ENCODE results near the gene CRADD. TPM values are rescaled to one million over a fixed set of nuclear protein-coding genes. Genes with fewer than 3 reads are reported as not detected.

The CRADD gene
- total RNA-seq, 1 experiment from 2014 or later = 10.1 TPM

DNA sequence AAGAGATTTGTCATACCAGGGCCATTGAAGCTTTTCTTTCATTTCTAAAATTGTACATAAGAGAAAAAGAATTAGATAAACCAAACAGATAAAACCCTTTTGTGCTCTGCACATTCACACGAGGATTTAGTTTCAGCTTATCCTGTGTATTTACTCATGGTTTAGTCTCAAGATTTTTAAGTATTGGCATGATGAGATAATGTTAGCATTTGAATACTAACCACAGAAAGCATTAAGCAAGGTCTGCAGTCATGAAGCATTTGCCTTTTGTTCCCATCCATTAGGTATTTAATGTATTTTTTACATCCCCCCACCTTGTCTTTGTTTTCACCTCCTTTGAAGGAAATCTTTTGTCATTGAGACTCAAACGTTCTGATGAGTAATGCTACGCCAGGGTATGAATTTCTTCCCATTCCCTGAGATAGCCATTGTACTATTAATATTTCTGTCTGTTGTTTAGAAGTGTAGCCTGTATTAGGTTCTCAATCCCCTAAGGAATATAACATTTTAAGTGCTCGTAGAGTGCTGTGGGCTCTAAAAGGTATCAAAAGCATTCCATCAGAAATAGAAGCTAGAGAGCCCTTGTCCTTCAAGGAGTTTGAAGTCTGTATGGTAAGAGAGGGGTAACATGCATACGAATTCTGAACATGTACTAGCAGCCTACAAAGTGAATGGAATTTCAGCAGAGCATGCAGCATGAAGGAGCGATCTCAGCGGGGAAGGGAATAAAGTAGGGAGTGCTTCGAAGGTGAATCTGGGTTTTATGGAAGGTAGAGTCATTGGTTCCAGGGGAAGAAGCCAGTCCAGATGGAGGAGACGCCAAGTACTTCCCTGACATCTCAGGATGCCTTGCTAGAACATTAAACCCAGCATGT lies 22.3 kb downstream of the CRADD start:
- Mint-ChIP-seq H3K27ac (ENCODE audit: unreplicated experiment) (no peak overlapping the region), H3K36me3 (ENCODE audit: insufficient read depth, unreplicated experiment) (no peaks in the 10 kb centered on the region), H3K9me3 (ENCODE audit: low read depth, unreplicated experiment) (no peaks in the 10 kb centered on the region), H3K4me1 (ENCODE audit: low read depth, unreplicated experiment) (no peaks in the 10 kb centered on the region), H3K4me3 (ENCODE audit: low read depth, unreplicated experiment) (no peak overlapping the region), H3K27me3 (ENCODE audit: unreplicated experiment) (no peaks in the 10 kb centered on the region)
- intact Hi-C loops (cut with micrococcal nuclease; ENCODE audit: unreplicated experiment) = no loop called here
- no peak for DNase-seq
- no TSS peak for BruUV-seq (replicated peaks)
- no peak for TF ChIP-seq CTCF (IDR thresholded peaks at IDR 0.05; ENCODE audit: unreplicated experiment)
- CTCF ChIA-PET = interaction anchor here (1.1 kb wide), 1 partner anchor 12 kb away, joined by 3 read pairs; no protein-coding TSS in a partner anchor

- Mint-ChIP-seq H3K4me1 (ENCODE audit: low read depth, unreplicated experiment) (peaks cover 3% of the 10 kb centered on the region), H3K9me3 (ENCODE audit: low read depth, unreplicated experiment) (no peaks in the 10 kb centered on the region), H3K27ac (ENCODE audit: unreplicated experiment) (no peak overlapping the region), H3K36me3 (ENCODE audit: insufficient read depth, unreplicated experiment) (no peaks in the 10 kb centered on the region), H3K4me3 (ENCODE audit: low read depth, unreplicated experiment) (no peak overlapping the region), H3K27me3 (ENCODE audit: unreplicated experiment) (no peaks in the 10 kb centered on the region)
- intact Hi-C loops (cut with micrococcal nuclease; ENCODE audit: unreplicated experiment) = no loop called here
- no peak for DNase-seq
- no peak for TF ChIP-seq CTCF (IDR thresholded peaks at IDR 0.05; ENCODE audit: unreplicated experiment)
- BruUV-seq (replicated peaks) = no TSS peak
- CTCF ChIA-PET = no interaction called here
Measured at GRCh38 chr12:93702707-93703315, 25.6 kb downstream of the CRADD start.

- Mint-ChIP-seq H3K36me3 (ENCODE audit: insufficient read depth, unreplicated experiment) (no peaks in the 10 kb centered on the region), H3K4me3 (ENCODE audit: low read depth, unreplicated experiment) (no peak overlapping the region), H3K9me3 (ENCODE audit: low read depth, unreplicated experiment) (peaks cover 2% of the 10 kb centered on the region), H3K4me1 (ENCODE audit: low read depth, unreplicated experiment) (peaks cover 9% of the 10 kb centered on the region), H3K27ac (ENCODE audit: unreplicated experiment) (no peak overlapping the region), H3K27me3 (ENCODE audit: unreplicated experiment) (no peaks in the 10 kb centered on the region)
- BruUV-seq (replicated peaks) = no TSS peak
- intact Hi-C loops (cut with micrococcal nuclease; ENCODE audit: unreplicated experiment) = no loop called here
- CTCF ChIA-PET = no interaction called here
- DNase-seq = no peak
- no peak for TF ChIP-seq CTCF (IDR thresholded peaks at IDR 0.05; ENCODE audit: unreplicated experiment)
Measured at GRCh38 chr12:93704122-93704521, 26.9 kb downstream of the CRADD start.

DNA sequence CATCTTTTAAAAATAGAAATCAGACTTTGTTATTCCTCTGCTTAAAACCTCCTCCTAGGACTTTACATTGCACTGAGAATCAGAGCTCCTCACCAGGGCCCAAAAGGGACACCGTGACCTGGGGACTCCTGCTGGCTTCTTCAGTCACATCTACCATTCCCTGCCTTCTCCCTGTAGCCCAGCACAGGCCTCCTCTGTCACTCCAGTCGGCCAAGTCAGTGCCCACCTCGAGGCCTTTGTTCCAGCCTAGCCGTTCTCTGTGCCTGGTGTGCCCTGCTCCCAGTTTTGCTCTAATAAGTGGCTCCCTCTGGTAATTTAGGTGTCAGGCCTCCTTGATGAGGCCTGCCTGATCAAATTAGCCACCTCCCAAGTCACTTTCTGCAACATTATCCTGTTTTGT lies 27.4 kb downstream of the CRADD start:
- DNase-seq = no peak
- H3K36me3 Mint-ChIP-seq (ENCODE audit: insufficient read depth, unreplicated experiment) = no peaks in the 10 kb centered on the region
- BruUV-seq (replicated peaks) = no TSS peak

More for the DNA sequence above, 27.4 kb downstream of the CRADD start:
- TF ChIP-seq CTCF (IDR thresholded peaks at IDR 0.05; ENCODE audit: unreplicated experiment) = no peak
- CTCF ChIA-PET = no interaction called here
- intact Hi-C loops (cut with micrococcal nuclease; ENCODE audit: unreplicated experiment) = no loop called here
- H3K27ac Mint-ChIP-seq (ENCODE audit: unreplicated experiment) = no peak overlapping the region
- H3K27me3 Mint-ChIP-seq (ENCODE audit: unreplicated experiment) = no peaks in the 10 kb centered on the region
- H3K4me1 Mint-ChIP-seq (ENCODE audit: low read depth, unreplicated experiment) = peaks cover 9% of the 10 kb centered on the region
- H3K4me3 Mint-ChIP-seq (ENCODE audit: low read depth, unreplicated experiment) = no peak overlapping the region
- peaks cover 6% of the 10 kb centered on the region for H3K9me3 Mint-ChIP-seq (ENCODE audit: low read depth, unreplicated experiment)
